Testis (tissue), 2 donors: ENCODE measurements around the gene SLC28A1.

ENCODE experiments used
- CTCF ChIP-seq, 3 experiments: fragments of 450-650 bp in 2 of 3; fragments of 200-600 bp in 1 of 3; sonication (generic) in 1 of 3; IDR thresholded peaks; one replicate each; pipeline ENCODE4 v1.5.1; 2016 to 2019; ENCODE audit warnings: antibody characterized with exemption in 3 of 3, mild to moderate bottlenecking in 2 of 3, moderate library complexity in 1 of 3
- POLR2A ChIP-seq: fragments of 450-650 bp; IDR thresholded peaks from one replicate; pipeline ENCODE4 v1.6.1; 2017; ENCODE audit warnings: antibody characterized with exemption, mild to moderate bottlenecking, moderate library complexity

- TF ChIP-seq POLR2A (no peak), CTCF (IDR thresholded peaks at IDR 0.05) (no peak)
These were observed 66.2 kb downstream of the SLC28A1 start for GRCh38 chr15:84950570-84951111.
